Right hindlimb (tissue), 1 donor: ENCODE data around the gene KMT2E.
"Not testable (repeated sequence)": the region's sequence is repeated elsewhere in the genome, so short reads cannot be mapped to it uniquely, and the experiment has no call there.

Source experiments
- DNase-seq: peaks from one replicate; pipeline ENCODE4 v3.0.0-alpha.2; 2018

The KMT2E gene

GRCh38 chr7:104982308-104983075 is 31.5 kb upstream of the KMT2E start:
- DNase-seq, result no peak

- DNase-seq, result no peak
These were observed 30.9 kb upstream of the KMT2E start for GRCh38 chr7:104983076-104983577.

- peak; percentile 93 for DNase-seq
These were observed 30.1 kb upstream of the KMT2E start for GRCh38 chr7:104983578-104984539.

- DNase-seq, result no peak
These were observed 29.3 kb upstream of the KMT2E start for GRCh38 chr7:104984585-104985258.

- DNase-seq, result no peak
These were observed 28.8 kb upstream of the KMT2E start for GRCh38 chr7:104985259-104985617.

GRCh38 chr7:104986628-104987259 is 27.3 kb upstream of the KMT2E start:
- DNase-seq, result no peak

- DNase-seq, result not testable (repeated sequence)
These were observed 26.6 kb upstream of the KMT2E start for GRCh38 chr7:104987403-104987802.

GRCh38 chr7:104990983-104991382 is 23.0 kb upstream of the KMT2E start:
- DNase-seq, result no peak

GRCh38 chr7:104992306-104992705 is 21.7 kb upstream of the KMT2E start:
- DNase-seq, result no peak

- DNase-seq, result no peak
These were observed 20.7 kb upstream of the KMT2E start for GRCh38 chr7:104993217-104993862.

- DNase-seq, result no peak
These were observed 15.8 kb upstream of the KMT2E start for GRCh38 chr7:104998040-104998752.

GRCh38 chr7:105000200-105000599 is 13.8 kb upstream of the KMT2E start:
- DNase-seq, result no peak

- DNase-seq, result no peak
These were observed 13.1 kb upstream of the KMT2E start for GRCh38 chr7:105000927-105001336.

- DNase-seq, result no peak
These were observed 12.3 kb upstream of the KMT2E start for GRCh38 chr7:105001652-105002184.

- no peak for DNase-seq
These were observed 10.7 kb upstream of the KMT2E start for GRCh38 chr7:105003275-105003674.

GRCh38 chr7:105003872-105004510 is 10.0 kb upstream of the KMT2E start:
- DNase-seq, result no peak

GRCh38 chr7:105005006-105005405 is 9.0 kb upstream of the KMT2E start:
- not testable (repeated sequence) for DNase-seq

- DNase-seq, result not testable (repeated sequence)
These were observed 8.5 kb upstream of the KMT2E start for GRCh38 chr7:105005486-105005885.

GRCh38 chr7:105006367-105007136 is 7.5 kb upstream of the KMT2E start:
- DNase-seq, result no peak

GRCh38 chr7:105007298-105007697 is 6.7 kb upstream of the KMT2E start:
- no peak for DNase-seq
